HG03432 (cell line): ENCODE measurements around the gene DGKG.
A peak's percentile ranks its signal among the peaks of the same experiment; 100 is the strongest.

ENCODE experiments used
- ATAC-seq: cut with Tn5 transposase; IDR thresholded peaks from one replicate; pipeline ENCODE4 v1.9.1; 2021; ENCODE audit warnings: mild to moderate bottlenecking, moderate library complexity; ENCODE audit not compliant: unreplicated experiment

The DGKG gene

DNA sequence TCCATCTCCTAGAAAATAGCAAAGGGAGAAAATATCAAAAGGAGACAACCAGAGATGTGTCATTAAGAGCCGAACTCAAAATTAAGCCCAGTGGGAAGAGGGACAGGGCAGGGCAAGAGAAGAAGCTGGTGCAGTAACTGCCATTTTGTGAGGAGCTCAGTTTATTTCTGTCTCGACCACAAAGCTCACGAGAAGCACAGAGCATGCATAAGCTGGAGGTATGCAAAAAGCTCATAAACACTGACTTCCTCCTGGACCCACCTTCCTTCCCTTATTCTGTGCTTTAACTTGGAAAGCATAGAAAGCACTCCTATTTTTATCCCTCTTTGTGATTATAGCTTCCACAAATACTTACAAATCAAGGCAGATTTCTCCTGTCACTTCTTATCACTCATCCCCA, 81.3 kb downstream of the DGKG start:
- no peak for ATAC-seq

DNA sequence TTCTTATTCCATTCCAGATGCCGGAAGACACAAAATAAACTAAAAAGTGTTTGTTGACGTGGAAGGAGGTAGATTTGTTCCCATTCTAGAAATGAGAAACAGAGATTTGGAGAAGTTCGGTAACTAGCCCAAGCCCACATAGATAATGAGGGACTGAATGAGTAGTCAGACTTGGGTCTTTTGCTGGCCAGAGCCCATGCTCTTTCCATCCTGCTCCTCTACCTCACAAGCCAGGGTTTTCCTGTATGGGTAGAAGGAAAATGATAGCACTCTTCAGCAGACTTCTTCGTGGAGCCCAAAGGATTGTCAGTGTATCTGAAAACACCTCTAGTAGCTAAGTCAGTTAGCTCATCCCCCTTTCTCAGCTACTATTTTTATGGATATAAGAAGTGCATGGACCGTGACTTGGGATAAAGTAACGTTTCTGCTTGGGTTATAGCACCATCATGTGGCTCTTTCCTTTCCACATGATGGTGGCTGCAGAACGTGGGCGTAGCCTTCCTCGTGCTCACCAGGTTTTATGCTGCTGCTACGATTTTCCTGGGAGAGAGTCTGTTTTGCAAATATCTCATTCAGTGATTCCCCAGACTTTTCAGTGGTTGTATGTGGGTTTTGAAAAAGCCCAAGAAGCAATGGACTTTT, 84.6 kb downstream of the DGKG start:
- no peak for ATAC-seq

DNA sequence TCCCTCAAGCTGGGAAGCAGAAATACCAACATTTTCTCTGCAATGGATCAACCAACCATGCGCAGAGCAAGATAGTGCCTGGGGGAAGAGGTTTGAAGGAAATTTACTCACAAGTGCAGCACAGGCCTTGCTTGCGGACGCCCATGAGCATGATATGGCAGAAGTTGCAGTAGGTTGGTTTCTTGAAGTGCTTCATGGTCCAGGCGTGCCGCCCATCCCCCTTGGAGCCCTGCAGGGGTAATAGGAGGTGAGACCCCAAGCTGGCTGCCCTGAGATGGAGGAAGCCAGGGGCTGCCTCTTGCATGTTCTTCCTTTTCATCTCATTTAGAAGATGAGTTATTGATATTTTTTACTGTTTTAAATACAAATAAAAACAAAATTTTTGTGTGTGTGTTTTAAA, 86.6 kb downstream of the DGKG start:
- no peak for ATAC-seq

DNA sequence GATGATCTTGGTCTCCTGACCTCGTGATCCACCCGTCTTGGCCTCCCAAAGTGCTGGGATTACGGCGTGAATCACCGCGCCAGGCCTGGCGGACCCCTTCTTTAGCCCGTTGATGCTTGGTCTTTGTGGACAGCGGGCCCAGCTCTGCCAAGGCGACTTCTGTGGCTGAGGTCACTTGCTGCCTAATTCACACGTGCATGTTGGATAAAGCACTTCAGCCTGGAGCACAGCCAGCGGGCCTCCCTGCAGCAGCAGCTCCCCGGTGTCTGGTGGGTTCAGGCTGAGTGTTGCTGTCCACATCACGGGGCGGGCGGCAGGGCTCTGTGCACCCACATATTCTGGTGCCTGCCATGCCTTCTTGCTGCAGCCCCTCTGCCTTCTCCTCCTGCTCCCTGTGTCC, 88.4 kb downstream of the DGKG start:
- no peak for ATAC-seq

DNA sequence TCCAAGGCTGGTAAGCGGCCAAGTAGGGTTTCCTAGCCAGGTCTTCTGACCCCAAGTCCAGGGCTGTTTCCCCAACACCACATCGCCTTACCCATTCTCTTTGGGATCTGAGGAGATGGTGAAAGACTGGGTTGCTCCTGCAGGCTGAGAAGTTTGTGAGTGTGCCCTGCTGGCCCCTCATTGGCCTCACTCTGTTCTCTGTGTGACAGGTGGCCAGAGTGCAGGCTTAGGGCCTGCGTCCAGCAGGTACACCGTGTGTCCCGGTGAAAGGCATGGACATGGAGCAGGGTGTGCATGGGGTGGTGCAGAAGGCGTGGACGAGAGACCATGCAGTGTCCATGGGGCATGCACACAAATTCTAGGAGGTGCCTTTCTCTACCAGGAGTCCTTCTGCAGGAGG, 91.3 kb downstream of the DGKG start:
- ATAC-seq = no peak

DNA sequence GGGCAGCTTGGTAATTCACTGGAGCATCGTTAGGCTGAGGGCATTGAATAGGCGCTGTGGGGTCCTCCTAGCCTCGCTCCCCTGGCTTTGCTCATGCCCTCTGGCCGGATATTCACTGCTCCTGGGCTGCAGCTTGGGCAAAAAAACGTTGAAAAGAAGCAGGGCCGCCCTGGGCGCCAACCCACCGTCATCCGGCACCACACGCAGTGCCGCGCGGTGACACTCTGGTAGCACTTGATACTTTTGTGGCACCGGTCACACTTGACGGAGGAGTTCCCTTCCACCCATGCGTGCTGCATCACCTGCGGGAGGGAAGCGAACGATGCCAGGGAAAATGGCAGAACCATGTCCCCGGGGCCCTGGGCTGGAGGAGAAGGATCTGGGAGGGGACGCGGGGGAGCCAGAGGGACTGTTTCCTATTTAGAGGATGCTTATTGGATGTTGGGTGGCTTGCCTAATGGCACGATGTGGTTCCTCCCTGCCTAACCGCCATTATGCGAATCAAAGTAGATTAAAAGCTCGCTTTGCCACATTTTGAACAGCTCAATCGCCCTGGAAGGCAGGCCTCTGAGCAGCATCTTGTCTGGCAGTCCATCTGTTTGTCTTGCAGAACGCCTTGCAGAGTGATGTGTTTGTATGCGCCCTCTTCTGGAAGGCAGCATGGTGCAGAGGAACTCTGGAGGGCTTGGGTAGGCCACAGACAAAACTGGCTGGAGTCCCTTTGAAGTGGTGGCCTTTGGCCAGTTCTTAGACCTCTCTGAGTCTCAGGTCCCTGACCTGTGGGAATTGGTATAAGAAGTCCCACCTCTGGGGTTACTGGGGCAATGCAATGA, 93.2 kb downstream of the DGKG start:
- no peak for ATAC-seq

DNA sequence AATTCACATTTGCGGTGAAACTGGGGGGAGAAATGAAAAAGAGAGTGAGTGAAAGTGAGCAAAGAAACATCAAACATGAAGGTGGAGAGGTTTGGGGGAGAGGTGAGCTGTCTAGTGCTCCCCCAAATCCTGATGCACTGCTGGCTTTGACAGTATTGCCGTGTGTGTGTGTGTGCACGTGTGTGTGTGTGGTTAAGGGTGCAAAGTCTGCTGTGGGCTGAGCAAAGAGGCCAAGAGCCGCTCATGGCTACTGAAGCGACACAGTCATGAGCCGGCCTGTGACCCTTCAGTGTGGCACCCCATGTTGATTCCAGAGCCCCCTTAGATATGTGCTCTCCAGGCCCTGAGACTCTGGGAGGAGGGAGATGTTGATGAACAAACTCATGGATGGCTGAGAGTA, 94.3 kb downstream of the DGKG start:
- no peak for ATAC-seq

DNA sequence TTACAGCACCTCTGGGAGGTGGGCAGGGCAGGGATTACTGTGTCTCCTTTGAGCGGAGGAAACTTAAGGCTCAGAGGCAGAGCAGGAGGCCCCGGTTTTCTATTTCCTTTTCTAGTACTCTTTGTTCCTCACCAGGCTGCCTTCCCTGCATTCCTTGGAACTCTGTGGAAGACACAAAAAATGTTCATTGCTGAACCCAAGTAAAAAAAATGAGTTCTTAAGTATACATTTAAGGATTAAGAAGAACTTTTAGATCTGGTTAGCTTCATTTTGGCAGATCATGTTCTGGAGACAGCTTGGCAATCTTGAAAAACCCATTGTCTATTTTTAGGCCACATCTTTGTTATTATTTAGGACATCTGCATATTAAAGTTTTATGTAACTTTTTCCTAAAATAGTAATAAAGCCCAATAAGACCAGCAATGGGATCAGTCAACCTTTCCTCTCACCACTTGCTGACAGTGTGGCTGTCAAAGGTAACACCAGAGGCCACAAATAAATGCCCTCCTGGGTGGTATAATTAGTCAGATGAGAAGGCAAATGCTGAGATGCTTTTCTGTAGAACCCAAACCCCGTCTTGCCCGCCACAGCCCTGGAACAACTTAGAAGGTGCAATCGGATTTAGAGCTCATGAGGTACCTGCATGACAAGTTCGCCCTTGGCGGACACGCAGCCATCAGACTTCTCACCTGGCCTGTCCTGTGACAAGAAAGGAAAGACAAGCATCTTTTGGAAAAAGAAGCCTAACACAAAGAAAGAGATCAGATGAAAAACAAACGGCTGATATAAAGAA, 97.2 kb downstream of the DGKG start:
- ATAC-seq = no peak

DNA sequence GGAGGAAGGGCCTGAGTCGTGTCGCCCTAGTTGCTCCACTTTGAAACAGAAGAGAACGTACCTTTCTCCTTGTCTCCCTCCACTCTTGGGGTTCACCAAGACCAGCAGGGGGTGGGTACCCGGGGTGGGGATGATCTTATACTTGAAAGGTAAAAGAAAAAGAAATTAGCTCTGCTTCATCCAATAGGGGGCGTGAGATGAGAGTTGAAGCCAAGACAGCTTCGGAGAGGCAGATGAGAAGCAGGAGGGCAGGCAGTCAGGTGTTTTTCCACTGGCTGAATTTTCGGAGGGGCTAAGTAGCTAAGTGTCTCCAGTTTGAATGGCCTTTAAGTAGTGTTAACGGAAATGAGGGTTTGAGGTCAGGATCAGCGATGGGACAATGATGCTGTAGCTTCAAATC, 100.4 kb downstream of the DGKG start:
- no peak for ATAC-seq

DNA sequence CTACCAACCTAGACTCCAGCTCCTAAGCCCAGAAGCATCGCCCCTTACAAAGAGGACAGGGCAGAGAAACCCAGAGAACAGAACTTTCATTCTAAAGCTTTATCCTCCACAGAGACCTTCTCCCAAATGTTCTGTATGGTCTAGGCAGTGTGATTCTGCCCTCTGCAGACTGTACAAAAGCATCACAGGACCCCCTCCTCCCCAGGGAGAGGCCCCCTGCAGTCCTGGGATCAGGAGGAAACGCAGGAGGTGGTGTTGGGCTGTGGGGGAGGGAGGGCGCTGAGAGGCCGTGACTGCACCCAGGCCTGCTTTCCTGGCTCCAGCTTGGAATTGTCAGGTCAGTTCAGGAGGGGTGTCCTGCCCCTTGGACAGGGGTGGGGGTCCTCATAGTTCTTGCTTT, 101.3 kb downstream of the DGKG start:
- ATAC-seq = no peak

DNA sequence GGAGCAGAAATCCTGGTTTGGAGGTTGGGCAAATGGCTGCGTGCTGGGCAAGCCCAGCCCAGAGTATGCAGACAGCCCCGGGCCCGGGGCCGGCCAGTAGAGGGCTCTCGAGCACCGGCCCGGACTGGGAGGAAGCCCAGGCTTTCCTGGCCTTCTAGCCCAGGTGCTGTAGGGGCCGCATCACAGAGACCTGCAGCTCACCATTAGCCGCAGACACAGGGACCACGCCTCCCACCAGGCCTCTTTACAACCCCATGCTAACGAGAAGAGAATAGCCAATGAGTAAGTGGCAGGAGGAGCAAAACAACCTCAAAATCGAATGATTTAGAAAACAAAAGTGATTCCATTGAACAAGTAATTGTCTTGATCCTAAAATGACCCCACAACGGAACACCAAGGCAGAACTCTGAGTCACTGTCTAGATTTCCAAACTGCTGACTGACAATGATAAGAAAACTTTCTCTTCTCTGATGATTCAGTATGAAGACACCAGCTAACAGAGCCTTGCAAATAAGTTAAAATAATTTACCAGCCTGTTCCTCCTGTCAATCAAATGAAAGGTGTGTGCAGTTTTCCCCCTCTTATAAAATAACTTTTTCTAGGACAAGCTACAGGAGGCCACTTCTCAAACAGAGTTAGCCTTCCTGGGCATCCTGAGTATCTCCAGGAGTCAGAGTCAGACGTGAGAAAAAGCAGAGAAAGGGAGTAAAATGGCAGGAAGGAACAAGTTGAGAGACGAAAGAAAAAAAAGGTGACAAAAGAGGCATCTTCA, 102.2 kb downstream of the DGKG start:
- peak; percentile 68 for ATAC-seq

DNA sequence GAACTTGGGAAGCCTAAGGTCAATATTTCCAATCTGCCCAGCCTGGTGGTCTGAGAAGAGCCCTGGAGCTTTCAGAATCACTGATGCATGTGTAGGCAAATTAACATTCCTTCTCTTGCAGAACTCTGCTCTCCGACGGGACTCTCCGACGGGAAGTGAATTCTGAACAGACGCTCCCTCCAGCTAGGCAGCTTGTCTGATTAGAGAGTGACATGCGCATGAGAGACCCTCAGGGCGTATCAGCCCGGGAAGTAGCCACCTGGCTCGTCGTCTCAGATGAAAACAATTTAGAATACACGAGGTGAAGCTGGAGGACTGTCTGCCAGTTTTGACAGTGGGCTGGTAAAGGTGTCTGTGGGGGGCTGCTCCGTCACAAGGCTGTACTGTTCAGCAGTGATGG, 103.1 kb downstream of the DGKG start:
- ATAC-seq = no peak

DNA sequence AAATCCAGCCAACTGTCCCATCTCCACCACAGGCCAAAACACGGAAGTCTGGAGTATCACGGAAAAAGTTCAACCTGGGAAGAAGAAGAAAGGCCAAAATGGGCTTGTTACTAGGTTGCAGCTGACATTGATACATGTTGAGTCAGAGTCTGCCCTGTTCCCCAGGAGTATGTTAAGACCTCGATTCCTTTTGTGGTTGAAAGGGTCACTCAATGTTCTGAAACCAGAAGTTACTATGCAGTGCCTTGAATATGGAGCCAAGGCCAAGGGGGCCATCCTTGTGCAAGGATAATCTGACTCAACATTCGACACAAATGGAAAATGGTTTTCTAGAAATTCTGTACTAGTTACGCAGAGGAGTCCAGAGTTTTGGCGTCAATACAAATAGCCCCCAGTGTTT, 104.2 kb downstream of the DGKG start:
- ATAC-seq = no peak

DNA sequence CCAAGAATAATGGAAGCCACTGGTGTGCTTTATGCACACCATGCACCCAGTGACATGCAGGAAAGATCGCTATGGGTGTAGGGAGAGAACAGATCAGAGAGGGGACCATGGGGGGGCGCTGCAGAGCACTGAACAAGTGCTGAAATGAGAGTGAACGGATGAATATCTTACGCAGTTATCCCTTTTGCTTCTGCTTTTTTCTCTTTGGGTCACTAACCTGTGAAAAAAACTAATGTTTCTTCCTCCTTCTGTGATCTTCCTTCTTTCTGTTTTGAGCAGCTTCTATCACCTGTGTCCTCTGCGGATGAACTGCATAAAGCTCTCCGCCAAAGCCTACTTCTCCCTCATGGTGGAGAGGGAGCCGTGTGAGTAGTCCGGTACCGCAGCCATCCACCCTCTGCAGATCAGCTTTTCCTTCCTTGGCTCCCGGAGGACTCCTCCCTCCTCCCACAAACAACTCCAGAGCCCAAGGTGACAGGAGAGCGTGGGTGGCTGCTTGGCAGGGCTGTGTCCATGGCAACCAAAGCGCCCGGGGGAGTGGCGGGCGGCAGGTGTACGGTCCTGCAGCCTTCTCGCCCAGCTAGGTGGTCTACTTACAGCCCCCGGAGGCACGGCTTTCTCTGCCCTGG, 106.2 kb downstream of the DGKG start:
- peak; percentile 33 for ATAC-seq

DNA sequence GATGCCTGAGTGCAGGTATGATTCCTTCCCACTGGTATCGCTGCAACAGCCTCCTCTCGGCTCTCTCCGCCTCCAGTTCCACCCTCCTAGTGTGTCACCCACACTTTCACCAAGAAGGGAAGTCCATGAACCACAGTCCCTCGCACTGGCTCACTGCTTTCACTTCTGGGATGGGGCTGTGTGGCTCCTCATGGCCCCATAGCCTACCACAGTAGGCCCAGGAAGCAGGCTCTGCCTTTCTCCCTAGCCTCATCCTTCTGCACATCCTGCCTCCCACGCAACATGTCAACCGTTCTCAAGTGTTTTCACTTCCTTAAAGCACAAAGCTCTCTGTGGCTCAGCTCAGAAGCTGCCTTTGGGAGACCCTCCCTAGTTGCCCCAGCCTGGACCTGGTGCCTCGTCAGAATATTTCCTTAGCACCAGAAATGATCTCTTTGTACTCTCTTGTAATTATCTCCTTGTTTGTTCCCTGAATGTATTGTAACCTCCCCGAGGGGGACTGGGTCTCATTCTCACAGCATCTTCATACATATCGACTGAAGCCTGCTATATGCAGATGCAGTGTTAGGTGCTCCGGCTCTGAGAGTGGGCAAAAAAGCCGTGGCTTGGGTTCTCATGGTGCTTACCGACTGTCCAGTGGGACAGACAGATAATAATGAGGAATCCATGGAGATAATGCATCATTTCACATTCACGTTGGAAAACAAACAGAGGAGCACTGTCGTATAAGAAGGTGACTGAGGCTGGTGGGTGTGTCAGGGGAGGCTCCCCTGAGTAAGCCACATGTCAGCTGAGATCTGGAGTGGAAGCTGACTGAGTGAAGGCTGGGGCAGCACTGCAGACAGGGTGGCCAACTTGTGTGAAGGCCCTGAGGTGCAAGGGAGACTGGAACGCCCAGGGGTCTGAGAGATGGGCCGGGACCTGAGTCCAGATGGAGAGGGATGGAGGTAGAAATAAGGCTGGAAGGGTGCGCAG, 107.1 kb downstream of the DGKG start:
- peak; percentile 69 for ATAC-seq

DNA sequence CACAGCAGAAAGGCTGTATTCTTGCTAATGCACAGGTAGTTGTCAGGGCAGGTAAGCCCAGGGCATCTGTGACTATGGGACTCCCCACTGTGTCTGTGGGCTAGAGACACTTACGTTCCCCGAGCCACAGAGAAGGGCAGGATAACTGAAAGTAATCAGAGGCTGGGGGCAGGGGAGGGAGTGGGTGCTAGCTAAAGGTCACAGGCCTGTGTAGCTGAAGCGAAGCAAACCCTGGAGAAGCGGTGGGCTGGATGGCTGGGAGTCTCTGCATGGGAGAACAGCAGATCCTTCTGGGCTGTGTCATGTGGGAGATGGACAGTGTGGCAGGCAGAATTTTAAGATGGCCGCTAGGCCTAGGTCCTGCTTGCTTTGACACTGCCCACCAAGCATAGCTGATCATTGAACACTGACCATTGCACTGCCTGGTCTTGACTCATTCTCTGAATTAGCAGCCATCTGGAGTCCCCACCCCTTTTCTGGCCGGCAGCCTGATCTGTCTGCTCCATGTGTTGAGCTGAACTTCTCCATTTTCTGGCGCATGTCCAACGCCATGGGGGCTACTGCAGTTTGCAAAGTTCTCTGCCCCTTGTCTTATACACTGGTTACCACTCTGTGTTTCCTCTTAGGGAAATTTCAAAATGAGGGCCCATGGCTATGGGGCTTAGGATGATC, 110.0 kb downstream of the DGKG start:
- ATAC-seq = no peak

DNA sequence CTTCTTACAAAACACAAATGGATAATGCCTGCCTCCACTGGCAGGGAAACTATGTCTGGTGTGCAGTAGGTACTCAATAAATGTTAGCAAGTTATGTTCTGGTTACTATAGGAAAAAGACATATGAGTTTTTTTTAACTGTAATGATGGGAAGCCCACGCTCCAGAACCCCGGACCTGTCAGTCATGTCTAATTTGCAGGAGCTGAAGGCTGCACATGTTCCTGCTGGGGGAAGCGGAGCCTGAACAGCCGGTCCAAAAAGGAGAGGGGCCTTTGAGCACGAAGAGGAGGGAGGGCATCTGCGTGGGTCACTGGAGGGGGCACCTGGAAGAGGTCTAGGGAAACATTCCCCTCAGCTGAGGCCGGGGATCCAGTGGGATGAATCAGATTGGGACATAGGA, 113.2 kb downstream of the DGKG start:
- no peak for ATAC-seq

DNA sequence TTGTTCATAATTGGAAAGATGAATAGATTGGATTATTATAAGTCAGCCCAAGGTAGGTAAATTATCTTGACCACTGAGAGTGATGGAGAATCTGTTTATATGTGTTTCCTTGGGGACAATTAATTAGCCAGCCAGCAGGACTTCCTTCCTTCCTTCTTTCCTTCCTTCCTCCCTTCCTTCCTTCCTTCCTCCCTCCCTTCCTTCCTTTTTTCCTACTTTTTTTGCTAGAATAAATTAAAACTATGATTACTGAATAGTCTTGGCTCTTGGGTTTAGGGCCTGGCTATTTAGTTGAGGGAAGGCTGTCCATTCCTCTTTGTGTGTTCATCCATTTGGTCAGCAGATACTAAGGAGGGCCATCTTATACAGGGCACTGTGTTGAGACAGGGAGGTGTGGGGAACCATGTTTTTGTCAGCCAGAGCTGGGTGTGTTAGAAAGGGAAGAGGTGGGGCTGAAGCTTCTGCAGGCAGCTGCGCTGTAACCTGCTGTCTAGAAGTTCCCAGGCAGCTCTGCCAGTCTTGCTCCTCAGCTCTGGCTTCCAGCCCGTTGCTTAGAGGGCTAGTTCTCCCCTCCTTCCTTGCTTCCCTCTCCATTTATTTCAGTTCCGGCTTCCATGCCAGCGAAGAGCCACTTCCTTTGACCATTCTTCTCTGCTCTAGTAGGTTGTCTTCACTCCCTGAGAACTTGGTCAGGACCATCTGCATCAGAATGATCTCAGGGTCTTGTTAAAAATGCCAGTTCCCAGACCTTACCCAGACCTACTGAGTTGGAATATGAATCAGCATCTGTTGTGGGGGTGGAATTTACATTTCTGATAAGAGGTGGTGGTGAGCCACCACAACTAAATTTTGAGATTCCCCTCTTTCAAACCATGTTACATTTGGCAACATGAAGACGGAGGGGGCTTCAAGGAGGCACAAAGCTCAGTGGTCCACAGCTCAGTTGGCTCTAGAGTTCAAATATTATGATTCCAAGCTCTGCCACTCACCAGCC, 113.9 kb downstream of the DGKG start:
- ATAC-seq = no peak
